HCT116 (cell line): Measurements from ENCODE around the gene MAPK8. TPM values are rescaled to one million over a fixed set of nuclear protein-coding genes. Genes with fewer than 3 reads are reported as not detected.

ENCODE experiments used
- ATAC-seq: fragments of 200-7000 bp; cut with Tn5 transposase; 2 replicates; pipeline ENCODE4 v1.9.1; 2020; ENCODE audit warnings: mild to moderate bottlenecking, moderate library complexity
- BruUV-seq: library from RNA; stranded (reverse); fragments of 400-500 nt; replicated peaks from 2 replicates; lab custom pipeline; 2021; lab: Mats Ljungman, UMichigan
- CTCF ChIA-PET: fragments of 300-600 bp; sonication (Branson Sonifier 250); formaldehyde crosslinking; loops from one replicate; lab custom pipeline; 2021; ENCODE audit warnings: antibody characterized with exemption; lab: Charles Lee
- POLR2A ChIA-PET: fragments of 300-600, 350-600 bp; sonication (Branson Sonifier 250); formaldehyde crosslinking; loops from one replicate; lab custom pipeline; 2021; ENCODE audit warnings: antibody characterized with exemption; lab: Charles Lee
- RAD21 ChIA-PET, 2 experiments: fragments of 300-600 bp; sonication (Branson Sonifier 250); formaldehyde crosslinking; loops; one replicate each; lab custom pipeline; 2023; ENCODE audit warnings: low total read pairs in 2 of 2; ENCODE audit not compliant: uncharacterized antibody in 2 of 2, unreplicated experiment in 2 of 2, low non-redundant PET in 1 of 2; lab: Charles Lee
- DNase-seq: peaks from one replicate; pipeline ENCODE4 v3.0.0-alpha.2; 2010; ENCODE audit warnings: low read depth, low spot score
- H2AFZ ChIP-seq: fragments of 200-600 bp; shearing (Covaris generic), sonication (generic); 2 replicates; pipeline ENCODE4 v1.6.1; 2017; ENCODE audit warnings: low read depth, mixed run types, mixed read lengths, antibody characterized with exemption, low read length; ENCODE audit not compliant: poor library complexity, severe bottlenecking
- H3K27ac ChIP-seq: 2 replicates; pipeline ENCODE4 v1.5.1; 2012; ENCODE audit warnings: low read depth, low read length
- H3K27me3 ChIP-seq: fragments of 200-600 bp; sonication (generic); 2 replicates; pipeline ENCODE4 v1.6.1; 2016; ENCODE audit warnings: mixed run types, low read length, mixed read lengths; ENCODE audit not compliant: insufficient read depth
- H3K36me3 ChIP-seq, 2 experiments: fragments of 200-500 bp in 1 of 2; fragments of 200-600 bp in 1 of 2; sonication (Bioruptor generic) in 1 of 2; sonication (generic) in 1 of 2; 2 replicates each; pipeline versions ENCODE4 v1.5.1 to v1.6.1; 2014 to 2016; ENCODE audit warnings: low read length in 2 of 2, inconsistent platforms in 1 of 2, mixed read lengths in 1 of 2, mixed run types in 1 of 2; ENCODE audit not compliant: insufficient read depth in 2 of 2, control insufficient read depth in 1 of 2
- H3K4me1 ChIP-seq, 2 experiments: fragments of 200-600 bp in 1 of 2; sonication (generic) in 1 of 2; 2 replicates each; pipeline versions ENCODE4 v1.5.1 to v1.6.1; 2012 to 2017; ENCODE audit warnings: low read length in 2 of 2, inconsistent platforms in 1 of 2, mild to moderate bottlenecking in 1 of 2, mixed read lengths in 1 of 2, mixed run types in 1 of 2, moderate library complexity in 1 of 2; ENCODE audit not compliant: insufficient read depth in 2 of 2, control insufficient read depth in 1 of 2
- H3K4me2 ChIP-seq: fragments of 200-600 bp; sonication (generic); 2 replicates; pipeline ENCODE4 v1.6.1; 2017; ENCODE audit warnings: mixed run types, low read length, mixed read lengths
- H3K4me3 ChIP-seq, 2 experiments: fragments of 200-600 bp in 1 of 2; sonication (generic) in 1 of 2; replicated peaks in 1 of 2; 2 replicates each; pipeline ENCODE4 v1.5.1; 2011 to 2016; ENCODE audit warnings: low read length in 2 of 2, control low read depth in 1 of 2, low read depth in 1 of 2, mild to moderate bottlenecking in 1 of 2, mixed read lengths in 1 of 2, mixed run types in 1 of 2
- H3K79me2 ChIP-seq: fragments of 200-600 bp; sonication (generic); 2 replicates; pipeline ENCODE4 v1.6.1; 2017; ENCODE audit warnings: mild to moderate bottlenecking, mixed run types, low read length, moderate library complexity, mixed read lengths; ENCODE audit not compliant: insufficient read depth
- H3K9ac ChIP-seq: fragments of 200-600 bp; sonication (generic); 2 replicates; pipeline ENCODE4 v1.6.1; 2016; ENCODE audit warnings: low read length, mixed read lengths
- H3K9me2 ChIP-seq: fragments of 200-600 bp; sonication (generic), shearing (Covaris generic); 2 replicates; pipeline ENCODE4 v1.6.1; 2017; ENCODE audit warnings: mixed run types, mild to moderate bottlenecking, moderate library complexity; ENCODE audit not compliant: insufficient read depth
- H3K9me3 ChIP-seq, 2 experiments: fragments of 200-500 bp in 1 of 2; fragments of 200-600 bp in 1 of 2; sonication (Bioruptor generic) in 1 of 2; sonication (generic) in 1 of 2; 2 replicates each; pipeline ENCODE4 v1.6.1; 2014 to 2017; ENCODE audit warnings: low read length in 2 of 2, mixed read lengths in 2 of 2, inconsistent platforms in 1 of 2, low read depth in 1 of 2, mild to moderate bottlenecking in 1 of 2, mixed run types in 1 of 2, moderate library complexity in 1 of 2; ENCODE audit not compliant: control insufficient read depth in 1 of 2, insufficient read depth in 1 of 2
- H4K20me1 ChIP-seq: fragments of 200-600 bp; sonication (generic), shearing (Covaris generic); 2 replicates; pipeline ENCODE4 v1.6.1; 2017; ENCODE audit warnings: mixed run types, mild to moderate bottlenecking, moderate library complexity; ENCODE audit not compliant: insufficient read depth
- ELF1 ChIP-seq: IDR thresholded peaks from 2 replicates; pipeline ENCODE4 v1.6.1; 2012; ENCODE audit warnings: low read depth, borderline replicate concordance
- EZH2phosphoT487 ChIP-seq: fragments of 200-600 bp; IDR thresholded peaks from 2 replicates; pipeline ENCODE4 v1.6.1; 2018; ENCODE audit warnings: antibody characterized with exemption, borderline replicate concordance
- POLR2A ChIP-seq: IDR thresholded peaks from 2 replicates; pipeline ENCODE4 v1.7.0; 2011; ENCODE audit warnings: borderline replicate concordance; ENCODE audit not compliant: insufficient read depth, insufficient read length; ENCODE audit errors: extremely low read depth
- POLR2AphosphoS5 ChIP-seq: IDR thresholded peaks from 2 replicates; pipeline ENCODE4 v1.6.1; 2011; ENCODE audit warnings: mild to moderate bottlenecking, low read depth, low read length, moderate library complexity
- RAD21 ChIP-seq: IDR thresholded peaks from 2 replicates; pipeline ENCODE4 v1.6.1; 2012; ENCODE audit warnings: low read depth, mild to moderate bottlenecking
- SIN3A ChIP-seq: IDR thresholded peaks from 2 replicates; pipeline ENCODE4 v1.6.1; 2012; ENCODE audit warnings: low read depth
- SP1 ChIP-seq: IDR thresholded peaks from 2 replicates; pipeline ENCODE4 v1.6.1; 2012; ENCODE audit warnings: low read depth
- ZNF274 ChIP-seq: fragments of 200-500 bp; sonication (Bioruptor generic); IDR thresholded peaks from 2 replicates; pipeline ENCODE4 v1.6.1; 2014; ENCODE audit warnings: mild to moderate bottlenecking, low read depth, low read length, inconsistent platforms
- intact Hi-C: fragments of 100-400 bp; cut with micrococcal nuclease; formaldehyde crosslinking; loops from 2 replicates; pipeline ENCODE4 v1.10.0; 2022
- total RNA-seq: library from RNA; stranded (reverse); gene quantifications from one replicate; pipeline ENCODE4 v1.2.1, GENCODE V29; 2021; ENCODE audit not compliant: unreplicated experiment
- TF ChIP-seq, protein P1 (sequence below): IDR thresholded peaks from 2 replicates; pipeline ENCODE4 v1.6.1; 2011; ENCODE audit warnings: mild to moderate bottlenecking, low read length, moderate library complexity; ENCODE audit not compliant: insufficient replicate concordance; ENCODE audit errors: extremely low read depth
- TF ChIP-seq, protein P2 (sequence below): IDR thresholded peaks from 2 replicates; pipeline ENCODE4 v1.6.1; 2012

MAPK8 gene
- total RNA-seq, 1 experiment from 2014 or later: 71.0 TPM

DNA sequence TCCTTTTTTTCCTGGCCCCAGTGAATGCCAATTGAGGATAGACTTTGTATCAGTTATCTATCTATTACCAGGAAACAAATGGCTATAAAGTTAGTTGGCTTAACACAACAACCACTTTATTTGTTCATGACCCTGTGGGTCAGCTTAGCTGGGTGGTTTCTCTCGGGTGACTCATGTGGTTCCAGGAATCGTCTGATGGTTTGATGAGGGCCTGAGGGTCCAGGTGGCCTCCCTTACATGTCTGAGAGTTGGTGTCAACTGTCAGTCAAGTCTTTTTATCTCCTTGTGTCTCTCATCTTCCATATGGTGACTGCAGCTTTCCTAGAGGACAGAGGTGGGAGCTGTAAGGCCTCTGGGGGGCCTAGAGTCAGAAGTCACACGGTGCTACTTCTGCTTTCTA, 15.3 kb upstream of the MAPK8 start:
- no peaks in the 10 kb centered on the region for H3K27me3 ChIP-seq
- no peak overlapping the region for H3K4me3 ChIP-seq
- BruUV-seq: no TSS peak
- ChIA-PET CTCF (interaction anchor here (0.8 to 1.5 kb wide), 3 partner anchors 8 to 19 kb away, joined by 3 to 5 read pairs (median 4); partner anchors contain the start of gene MAPK8), POLR2A (no interaction called here), RAD21 (no interaction called here)
- no peaks in the 10 kb centered on the region for H3K36me3 ChIP-seq
- no peak overlapping the region for H3K9ac ChIP-seq
- no peak overlapping the region for H3K27ac ChIP-seq
- no peak overlapping the region for H2AFZ ChIP-seq
- no peak for DNase-seq
- no peak for ATAC-seq
- intact Hi-C loops: no loop called here
- peaks cover 2 to 7% of the 10 kb centered on the region in 2 experiments; a peak in 2 of 4 replicates for H3K4me1 ChIP-seq
- no peaks in the 10 kb centered on the region for H3K9me3 ChIP-seq
- no peaks in the 10 kb centered on the region for H4K20me1 ChIP-seq
- H3K9me2 ChIP-seq: no peaks in the 10 kb centered on the region
- no peak overlapping the region for H3K4me2 ChIP-seq
- no peaks in the 10 kb centered on the region for H3K79me2 ChIP-seq
- TF ChIP-seq, protein P1, sequence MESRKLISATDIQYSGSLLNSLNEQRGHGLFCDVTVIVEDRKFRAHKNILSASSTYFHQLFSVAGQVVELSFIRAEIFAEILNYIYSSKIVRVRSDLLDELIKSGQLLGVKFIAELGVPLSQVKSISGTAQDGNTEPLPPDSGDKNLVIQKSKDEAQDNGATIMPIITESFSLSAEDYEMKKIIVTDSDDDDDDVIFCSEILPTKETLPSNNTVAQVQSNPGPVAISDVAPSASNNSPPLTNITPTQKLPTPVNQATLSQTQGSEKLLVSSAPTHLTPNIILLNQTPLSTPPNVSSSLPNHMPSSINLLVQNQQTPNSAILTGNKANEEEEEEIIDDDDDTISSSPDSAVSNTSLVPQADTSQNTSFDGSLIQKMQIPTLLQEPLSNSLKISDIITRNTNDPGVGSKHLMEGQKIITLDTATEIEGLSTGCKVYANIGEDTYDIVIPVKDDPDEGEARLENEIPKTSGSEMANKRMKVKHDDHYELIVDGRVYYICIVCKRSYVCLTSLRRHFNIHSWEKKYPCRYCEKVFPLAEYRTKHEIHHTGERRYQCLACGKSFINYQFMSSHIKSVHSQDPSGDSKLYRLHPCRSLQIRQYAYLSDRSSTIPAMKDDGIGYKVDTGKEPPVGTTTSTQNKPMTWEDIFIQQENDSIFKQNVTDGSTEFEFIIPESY: no peak
- TF ChIP-seq POLR2A (no peak), ZNF274 (no peak)

DNA sequence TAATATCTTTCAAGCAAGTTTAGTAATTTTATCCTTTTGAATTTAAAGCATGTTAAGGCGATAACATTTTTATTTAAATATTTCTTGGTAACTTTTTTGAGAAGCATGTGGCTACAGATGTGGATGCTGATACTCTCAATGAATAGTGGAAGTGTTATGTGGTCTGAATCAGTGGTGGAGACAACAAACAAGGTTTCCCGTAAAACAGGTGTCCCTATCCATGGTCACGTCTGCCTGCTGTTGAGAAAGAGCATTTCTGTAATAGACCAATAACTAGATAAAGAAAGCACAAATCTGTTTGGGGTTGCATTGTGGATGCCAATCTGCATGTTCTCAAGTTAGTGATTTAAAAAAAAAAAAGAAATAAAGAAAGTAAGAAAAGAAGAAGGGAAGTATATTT, 13.9 kb upstream of the MAPK8 start:
- H2AFZ ChIP-seq: no peak overlapping the region
- CTCF ChIA-PET: no interaction called here
- RAD21 ChIA-PET: no interaction called here
- H3K4me3 ChIP-seq: no peak overlapping the region
- H3K4me1 ChIP-seq: peaks cover 2 to 7% of the 10 kb centered on the region in 2 experiments; a peak in 2 of 4 replicates
- H3K27ac ChIP-seq: no peak overlapping the region
- H3K36me3 ChIP-seq: no peaks in the 10 kb centered on the region
- BruUV-seq: no TSS peak
- no peak overlapping the region for H3K4me2 ChIP-seq
- no peak overlapping the region for H3K9ac ChIP-seq
- POLR2A ChIA-PET: no interaction called here
- H3K79me2 ChIP-seq: no peaks in the 10 kb centered on the region
- ATAC-seq (no peak), DNase-seq (no peak)
- intact Hi-C loops: no loop called here
- no peaks in the 10 kb centered on the region for H3K9me3 ChIP-seq
- H3K27me3 ChIP-seq: no peaks in the 10 kb centered on the region
- no peak for TF ChIP-seq RAD21
- no peak for TF ChIP-seq POLR2AphosphoS5
- TF ChIP-seq SP1: no peak
- TF ChIP-seq, protein P2, sequence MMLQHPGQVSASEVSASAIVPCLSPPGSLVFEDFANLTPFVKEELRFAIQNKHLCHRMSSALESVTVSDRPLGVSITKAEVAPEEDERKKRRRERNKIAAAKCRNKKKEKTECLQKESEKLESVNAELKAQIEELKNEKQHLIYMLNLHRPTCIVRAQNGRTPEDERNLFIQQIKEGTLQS: no peak
- TF ChIP-seq SIN3A: no peak
- TF ChIP-seq ELF1: no peak
- TF ChIP-seq, protein P1: no peak
- no peak for TF ChIP-seq EZH2phosphoT487
- no peaks in the 10 kb centered on the region for H4K20me1 ChIP-seq
- H3K9me2 ChIP-seq: no peaks in the 10 kb centered on the region
